Mucosa of descending colon (tissue), 3 donors: ENCODE data around the gene GGNBP2. TPM values are rescaled to one million over a fixed set of nuclear protein-coding genes. Genes with fewer than 3 reads are reported as not detected.

Experiments
- ATAC-seq: fragments of 200-7000 bp; cut with Tn5 transposase; one replicate; pipeline ENCODE4 v1.9.1; 2020; ENCODE audit warnings: mild to moderate bottlenecking, moderate library complexity
- DNase-seq, 3 donors: peaks; one replicate each; pipeline ENCODE4 v3.0.0-alpha.2; 2020
- H3K36me3 ChIP-seq: fragments of 200-600 bp; one replicate; pipeline ENCODE4 v1.8.0; 2021; ENCODE audit warnings: low read depth, mild to moderate bottlenecking
- H3K4me1 ChIP-seq: fragments of 200-600 bp; one replicate; pipeline ENCODE4 v1.8.0; 2021; ENCODE audit warnings: low read depth, mild to moderate bottlenecking
- H3K4me3 ChIP-seq: fragments of 200-600 bp; one replicate; pipeline ENCODE4 v1.8.0; 2021; ENCODE audit warnings: mild to moderate bottlenecking
- H3K9me3 ChIP-seq: fragments of 200-600 bp; one replicate; pipeline ENCODE4 v1.8.0; 2021; ENCODE audit warnings: mild to moderate bottlenecking
- intact Hi-C, 2 donors: fragments of 100-400 bp; cut with DNase I in 1 of 2; cut with micrococcal nuclease in 1 of 2; formaldehyde crosslinking; loops; one replicate each; pipeline versions ENCODE4 v1.11.0 to v1.11.1; 2022; cut with DNase I, micrococcal nuclease
- total RNA-seq, 3 donors: library from RNA; stranded (reverse); fragmentation: NEBNext Ultra II Directional in 2 of 3; extraction: Animal tissue kit (Norgen Biotek cat#: 25700) in 2 of 3; gene quantifications; one replicate each; pipeline versions ENCODE4 v1.2.1 to v1.2.4, GENCODE V29; 2021 to 2023
- TF ChIP-seq, protein P1 (sequence below): fragments of 200-600 bp; IDR thresholded peaks from one replicate; pipeline ENCODE4 v1.8.0; 2022; ENCODE audit warnings: antibody characterized with exemption, mild to moderate bottlenecking
- donor health status: DM: no; HTN: no; CAD: no; lungs with moderate emphysema.
- donor health status: DM: no; HTN: no; CAD: no.
- donor health status: DM: no; HTN: yes; CAD: no.

Gene GGNBP2
- total RNA-seq, 3 donors from 2014 or later: 80.4 to 93.4 (median 90.7) TPM

DNA sequence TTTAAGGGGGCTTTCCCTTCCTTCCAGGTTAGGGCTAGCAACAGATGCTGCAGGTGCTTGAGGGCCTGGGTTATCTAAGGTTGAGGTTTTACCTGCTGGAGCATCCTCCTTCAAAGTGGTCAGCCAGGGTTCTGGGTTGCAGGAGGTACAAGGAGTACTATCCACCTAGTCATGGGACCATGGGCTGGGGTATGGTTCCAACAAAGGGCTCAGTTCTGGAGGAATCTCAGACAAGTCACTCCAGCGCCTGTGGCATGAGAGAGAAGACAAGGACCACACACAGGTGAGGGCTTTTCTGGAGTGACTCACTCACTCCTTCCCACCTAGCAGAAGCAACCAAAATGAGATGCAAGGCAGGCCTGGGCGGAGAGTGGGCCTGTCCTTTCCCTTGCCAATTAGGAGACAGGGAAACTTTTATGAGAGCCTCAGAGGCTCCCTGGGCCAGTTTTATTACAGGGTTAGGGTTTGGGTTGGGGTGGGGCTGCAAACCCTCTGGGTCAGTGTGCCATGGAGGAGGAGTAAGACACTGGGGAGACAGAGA lies 12.2 kb upstream of the GGNBP2 start:
- Histone ChIP-seq H3K4me3 (no peak overlapping the region), H3K4me1 (peaks cover 4% of the 10 kb centered on the region), H3K36me3 (no peaks in the 10 kb centered on the region), H3K9me3 (no peaks in the 10 kb centered on the region)
- intact Hi-C loops: no loop called here
- TF ChIP-seq, protein P1, sequence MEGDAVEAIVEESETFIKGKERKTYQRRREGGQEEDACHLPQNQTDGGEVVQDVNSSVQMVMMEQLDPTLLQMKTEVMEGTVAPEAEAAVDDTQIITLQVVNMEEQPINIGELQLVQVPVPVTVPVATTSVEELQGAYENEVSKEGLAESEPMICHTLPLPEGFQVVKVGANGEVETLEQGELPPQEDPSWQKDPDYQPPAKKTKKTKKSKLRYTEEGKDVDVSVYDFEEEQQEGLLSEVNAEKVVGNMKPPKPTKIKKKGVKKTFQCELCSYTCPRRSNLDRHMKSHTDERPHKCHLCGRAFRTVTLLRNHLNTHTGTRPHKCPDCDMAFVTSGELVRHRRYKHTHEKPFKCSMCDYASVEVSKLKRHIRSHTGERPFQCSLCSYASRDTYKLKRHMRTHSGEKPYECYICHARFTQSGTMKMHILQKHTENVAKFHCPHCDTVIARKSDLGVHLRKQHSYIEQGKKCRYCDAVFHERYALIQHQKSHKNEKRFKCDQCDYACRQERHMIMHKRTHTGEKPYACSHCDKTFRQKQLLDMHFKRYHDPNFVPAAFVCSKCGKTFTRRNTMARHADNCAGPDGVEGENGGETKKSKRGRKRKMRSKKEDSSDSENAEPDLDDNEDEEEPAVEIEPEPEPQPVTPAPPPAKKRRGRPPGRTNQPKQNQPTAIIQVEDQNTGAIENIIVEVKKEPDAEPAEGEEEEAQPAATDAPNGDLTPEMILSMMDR: no peak
- DNase-seq (no peak), ATAC-seq (no peak)

DNA sequence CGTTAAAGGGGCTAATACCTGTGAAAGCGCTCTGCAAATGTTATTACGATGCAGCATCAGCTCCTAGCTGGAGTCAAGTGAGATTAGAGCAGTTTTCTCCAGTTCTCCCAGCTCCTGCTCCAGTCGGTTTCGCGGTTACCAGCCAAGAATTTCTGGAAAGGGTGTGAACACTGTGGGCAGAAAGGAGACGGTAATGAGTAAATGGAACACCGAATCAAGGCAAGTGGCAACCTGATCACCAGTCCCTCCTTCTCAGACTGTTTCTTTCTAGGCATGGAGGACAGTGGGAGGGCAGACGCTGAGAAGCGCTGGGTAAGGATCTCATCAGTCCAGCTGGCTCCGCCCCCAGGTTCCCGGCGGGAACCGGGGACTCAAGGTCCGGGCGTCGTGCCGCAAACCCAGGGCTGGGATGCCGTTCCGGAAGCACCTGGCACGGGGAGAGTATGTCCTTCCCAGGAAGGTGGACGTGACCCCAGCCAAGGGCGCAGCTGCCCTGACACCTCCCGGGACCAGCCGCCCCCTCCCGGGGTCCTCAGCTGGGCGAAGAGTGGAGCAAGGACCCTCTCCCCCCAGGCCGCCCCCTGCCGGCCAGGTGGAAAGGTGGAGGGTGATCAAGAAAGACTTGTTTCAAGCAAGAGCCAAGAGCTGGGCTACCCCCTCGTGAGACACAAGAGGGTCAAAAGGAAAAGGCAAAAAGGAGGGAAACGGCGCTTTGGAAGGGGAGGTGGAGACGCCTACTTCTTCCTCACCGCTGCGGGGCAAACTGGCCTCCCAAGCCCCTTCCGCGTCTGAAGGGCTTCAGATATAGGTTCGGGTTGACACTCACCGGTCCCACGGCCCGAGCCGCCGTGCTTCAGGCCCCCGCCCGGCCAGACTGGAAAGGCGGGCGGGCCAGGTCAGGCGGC lies 10.5 kb upstream of the GGNBP2 start:
- TF ChIP-seq, protein P1: peak; percentile 31
- intact Hi-C loops: no loop called here
- DNase-seq: peak; percentile 83 to 87 (median 86)

DNA sequence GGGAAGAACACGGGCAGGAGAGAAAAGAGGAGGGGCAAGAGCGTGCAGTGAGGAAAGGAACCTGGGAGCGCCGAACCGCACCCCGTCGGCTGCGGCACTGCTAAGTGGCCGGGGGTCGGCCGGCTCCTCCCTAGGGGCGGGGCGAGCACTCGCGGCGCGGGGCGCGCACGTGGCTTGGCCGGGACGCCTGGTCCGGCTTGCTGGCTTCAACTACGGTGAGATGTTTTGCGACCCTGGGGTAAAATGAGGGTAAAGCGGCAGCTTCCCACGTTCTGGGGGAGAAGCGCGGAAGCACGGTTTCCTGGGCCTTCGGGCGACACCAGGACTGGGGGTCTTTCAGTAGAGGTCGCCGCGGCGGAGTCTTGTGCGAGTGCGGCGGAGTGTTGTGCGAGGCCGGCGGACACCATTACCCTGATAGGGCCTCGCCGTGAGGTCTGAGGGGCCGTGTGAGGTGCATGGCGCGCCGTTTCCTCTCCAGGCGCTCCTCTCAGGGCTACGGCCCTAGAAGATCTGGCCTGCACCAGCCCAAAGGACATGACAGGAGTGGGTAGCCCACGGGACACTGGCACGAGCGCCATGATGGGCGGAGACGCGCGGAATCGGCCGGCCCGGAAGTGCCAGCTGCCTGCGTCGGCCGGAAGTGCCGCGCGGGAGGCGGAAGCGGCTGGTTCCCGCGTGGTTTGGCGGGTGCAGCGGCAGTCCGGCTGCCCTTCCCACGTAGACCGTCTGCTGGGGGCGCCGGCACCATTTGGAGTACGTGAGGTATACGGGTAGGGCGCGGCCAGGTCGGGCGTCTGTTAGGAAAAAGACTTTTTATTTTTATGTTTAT lies 9.7 kb upstream of the GGNBP2 start, which contains the start of the genes MYO19 and PIGW:
MYO19 (minus strand) TSS at position 29 of the 829 bp plus-strand sequence. CDS start 2,330 bp downstream, outside the sequence.
PIGW (plus strand) TSS at position 148 of the 829 bp plus-strand sequence. CDS start 2,115 bp downstream, outside the sequence.
- DNase-seq: peak; percentile 91 to 95 (median 95)
- peak; percentile 94 for ATAC-seq
- Histone ChIP-seq H3K36me3 (no peaks in the 10 kb centered on the region), H3K9me3 (no peaks in the 10 kb centered on the region), H3K4me3 (peak within 1 kb of the TSS; percentile 76), H3K4me1 (peaks cover 4% of the 10 kb centered on the region)
- TF ChIP-seq, protein P1: peak; percentile 14
- intact Hi-C loops: no loop called here

More for the DNA sequence above, 10.5 kb upstream of the GGNBP2 start:
- Histone ChIP-seq H3K4me1 (peaks cover 4% of the 10 kb centered on the region), H3K4me3 (peak overlapping the region; percentile 76), H3K9me3 (no peaks in the 10 kb centered on the region), H3K36me3 (no peaks in the 10 kb centered on the region)
- peak; percentile 69 for ATAC-seq

DNA sequence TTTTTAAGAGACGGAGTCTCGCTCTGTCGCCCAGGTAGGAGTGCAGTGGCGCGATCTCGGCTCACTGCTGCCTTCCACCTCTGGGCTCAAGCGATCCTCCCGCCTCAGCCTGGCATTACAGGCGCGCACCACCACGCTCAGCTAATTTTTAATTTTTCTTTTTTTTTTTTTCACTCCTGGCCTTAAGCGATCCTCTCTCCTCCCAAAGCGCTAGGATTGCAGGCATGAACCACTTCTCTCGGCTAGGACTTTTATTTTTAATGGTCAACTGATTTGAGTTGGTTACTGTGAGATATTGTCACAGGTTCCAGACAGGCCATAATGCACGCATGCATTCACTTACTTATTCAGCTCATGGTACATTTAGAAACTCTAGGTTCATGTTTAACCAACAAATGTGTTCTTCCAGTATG lies 9.0 kb upstream of the GGNBP2 start:
- DNase-seq (no peak), ATAC-seq (peak; percentile 23)
- intact Hi-C loops: no loop called here
- Histone ChIP-seq H3K9me3 (no peaks in the 10 kb centered on the region), H3K36me3 (no peaks in the 10 kb centered on the region), H3K4me1 (peaks cover 4% of the 10 kb centered on the region), H3K4me3 (peak overlapping the region; percentile 76)
- TF ChIP-seq, protein P1: no peak

DNA sequence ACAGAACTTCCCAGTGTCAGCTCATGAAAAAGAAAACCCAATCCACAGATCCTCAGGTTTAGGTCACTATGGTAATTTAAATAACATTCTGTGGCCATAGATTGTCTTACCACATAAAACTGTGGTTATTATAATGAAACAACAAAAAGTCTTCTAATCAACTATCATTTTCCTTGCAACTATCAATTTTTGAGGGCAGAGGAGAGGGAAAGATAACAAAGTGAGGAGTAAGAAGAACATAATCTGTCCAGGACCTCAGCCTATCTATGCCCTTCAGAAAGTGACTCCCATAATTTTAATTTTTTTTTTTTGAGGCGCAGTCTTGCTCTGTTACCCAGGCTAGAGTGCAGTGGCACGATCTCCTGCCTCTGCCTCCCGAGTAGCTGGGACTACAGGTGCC lies 4.0 kb upstream of the GGNBP2 start:
- H3K9me3 ChIP-seq: no peaks in the 10 kb centered on the region
- no peak overlapping the region for H3K4me3 ChIP-seq
- TF ChIP-seq, protein P1: no peak
- intact Hi-C loops: no loop called here
- H3K4me1 ChIP-seq: peaks cover 14% of the 10 kb centered on the region
- DNase-seq: no peak
- ATAC-seq: no peak
- no peaks in the 10 kb centered on the region for H3K36me3 ChIP-seq
